OCI-LY1 (cell line): ENCODE data around the gene HMG20B.

Experiments used
- EZH2 ChIP-seq: fragments of 200-600 bp; sonication (generic), shearing (Covaris generic); IDR thresholded peaks from 2 replicates; pipeline ENCODE4 v1.8.0; 2017; ENCODE audit warnings: borderline replicate concordance, mixed run types, mild to moderate bottlenecking, antibody characterized with exemption, low read length, moderate library complexity, mixed read lengths
- TF ChIP-seq, protein P1 (sequence below): fragments of 200-600 bp; sonication (generic), shearing (Covaris generic); IDR thresholded peaks from 2 replicates; pipeline ENCODE4 v1.5.1; 2017; ENCODE audit warnings: mild to moderate bottlenecking, antibody characterized with exemption, low read length, moderate library complexity, mixed read lengths

DNA sequence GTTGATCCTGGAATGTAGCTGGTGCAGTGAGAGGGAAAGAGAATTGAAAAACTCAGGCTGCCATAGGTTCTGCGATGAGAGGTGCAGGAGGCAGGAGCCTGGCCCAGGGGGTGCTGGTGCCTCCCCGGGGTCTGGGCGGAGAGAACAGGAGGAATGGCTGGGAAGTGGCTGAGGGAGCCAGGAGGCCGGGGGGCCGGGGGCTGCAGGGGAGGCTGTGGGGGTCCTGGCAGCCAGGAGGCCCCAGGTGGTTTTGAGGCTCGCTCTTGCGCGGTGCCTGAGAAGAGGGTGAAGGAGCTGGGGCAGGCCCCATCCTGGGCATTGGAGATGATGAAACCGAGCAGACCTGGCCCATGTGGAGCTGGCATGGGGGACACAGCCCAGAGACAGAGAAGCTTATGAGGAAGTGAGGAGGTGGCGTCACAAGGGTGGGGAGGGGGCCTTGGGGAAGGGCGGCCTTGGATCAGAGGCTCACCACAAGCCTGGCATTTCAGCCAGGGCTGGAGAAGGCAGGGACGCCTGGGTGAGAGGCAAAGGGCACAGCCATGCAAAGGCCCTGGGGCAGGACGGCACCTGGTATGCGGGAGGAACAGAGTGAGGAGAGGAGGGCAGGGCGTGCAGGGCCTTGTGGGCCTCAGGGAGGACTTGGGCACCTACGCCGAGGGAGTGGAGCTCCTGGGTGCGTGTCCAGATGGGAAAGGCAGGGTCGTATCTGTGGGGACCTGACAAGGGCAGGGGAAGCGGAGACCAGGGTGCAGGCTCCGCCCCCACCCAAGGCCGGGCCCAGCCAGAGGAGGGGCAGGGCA is 35.1 kb upstream of the HMG20B start:
- TF ChIP-seq, protein P1, sequence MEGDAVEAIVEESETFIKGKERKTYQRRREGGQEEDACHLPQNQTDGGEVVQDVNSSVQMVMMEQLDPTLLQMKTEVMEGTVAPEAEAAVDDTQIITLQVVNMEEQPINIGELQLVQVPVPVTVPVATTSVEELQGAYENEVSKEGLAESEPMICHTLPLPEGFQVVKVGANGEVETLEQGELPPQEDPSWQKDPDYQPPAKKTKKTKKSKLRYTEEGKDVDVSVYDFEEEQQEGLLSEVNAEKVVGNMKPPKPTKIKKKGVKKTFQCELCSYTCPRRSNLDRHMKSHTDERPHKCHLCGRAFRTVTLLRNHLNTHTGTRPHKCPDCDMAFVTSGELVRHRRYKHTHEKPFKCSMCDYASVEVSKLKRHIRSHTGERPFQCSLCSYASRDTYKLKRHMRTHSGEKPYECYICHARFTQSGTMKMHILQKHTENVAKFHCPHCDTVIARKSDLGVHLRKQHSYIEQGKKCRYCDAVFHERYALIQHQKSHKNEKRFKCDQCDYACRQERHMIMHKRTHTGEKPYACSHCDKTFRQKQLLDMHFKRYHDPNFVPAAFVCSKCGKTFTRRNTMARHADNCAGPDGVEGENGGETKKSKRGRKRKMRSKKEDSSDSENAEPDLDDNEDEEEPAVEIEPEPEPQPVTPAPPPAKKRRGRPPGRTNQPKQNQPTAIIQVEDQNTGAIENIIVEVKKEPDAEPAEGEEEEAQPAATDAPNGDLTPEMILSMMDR, result no peak
- TF ChIP-seq EZH2, result no peak
